Liver (tissue), 3 donors: ENCODE results near the gene SETD3.

Experiments used
- CTCF ChIP-seq: fragments of 150-350 bp; IDR thresholded peaks from 2 replicates; pipeline ENCODE4 v1.5.1; 2017; ENCODE audit warnings: improper control_type of control experiment, low read depth, low read length; ENCODE audit not compliant: missing input control
- EGR1 ChIP-seq, 2 donors: IDR thresholded peaks; 2 replicates each; pipeline ENCODE4 v1.6.1; 2016 to 2018; ENCODE audit warnings: antibody characterized with exemption in 2 of 2, low read depth in 2 of 2
- FOXA1 ChIP-seq: IDR thresholded peaks from 2 replicates; pipeline ENCODE4 v1.6.1; 2016; ENCODE audit warnings: antibody characterized with exemption
- GABPA ChIP-seq, 2 donors: IDR thresholded peaks in 1 of 2; conservative IDR thresholded peaks in 1 of 2; 2 replicates each; pipeline ENCODE4 v1.6.1; 2016; ENCODE audit warnings: antibody characterized with exemption in 2 of 2, mild to moderate bottlenecking in 1 of 2, moderate library complexity in 1 of 2
- MAX ChIP-seq: IDR thresholded peaks from 2 replicates; pipeline ENCODE4 v1.6.1; 2016; ENCODE audit warnings: antibody characterized with exemption
- NR2F2 ChIP-seq: IDR thresholded peaks from 2 replicates; pipeline ENCODE4 v1.6.1; 2016; ENCODE audit warnings: antibody characterized with exemption
- RAD21 ChIP-seq, 2 donors: IDR thresholded peaks; 2 replicates each; pipeline ENCODE4 v1.6.1; 2016; ENCODE audit warnings: antibody characterized with exemption in 2 of 2, mild to moderate bottlenecking in 2 of 2
- REST ChIP-seq: IDR thresholded peaks from 2 replicates; pipeline ENCODE4 v1.6.1; 2016; ENCODE audit warnings: antibody characterized with exemption, mild to moderate bottlenecking
- SP1 ChIP-seq: IDR thresholded peaks from 2 replicates; pipeline ENCODE4 v1.6.1; 2018; ENCODE audit warnings: antibody characterized with exemption, mild to moderate bottlenecking
- TAF1 ChIP-seq: conservative IDR thresholded peaks from 2 replicates; pipeline ENCODE4 v1.6.1; 2016; ENCODE audit warnings: antibody characterized with exemption, mild to moderate bottlenecking
- YY1 ChIP-seq: IDR thresholded peaks from 2 replicates; pipeline ENCODE4 v1.6.1; 2016; ENCODE audit warnings: antibody characterized with exemption, mild to moderate bottlenecking
- donor health status: healthy.
- donor health status: healthy.

GRCh38 chr14:99515301-99516155, 34.9 kb upstream of the SETD3 start:
- no peak for TF ChIP-seq CTCF
- TF ChIP-seq RAD21 (IDR thresholded peaks at IDR 0.05), result no peak
- TF ChIP-seq MAX, result no peak
- no peak for TF ChIP-seq TAF1
- TF ChIP-seq GABPA (IDR thresholded peaks at IDR 0.05 in 1 of 2, conservative IDR thresholded peaks at IDR 0.05 in 1 of 2), result no peak
- TF ChIP-seq YY1, result no peak
- TF ChIP-seq REST, result no peak
- TF ChIP-seq EGR1 (IDR thresholded peaks at IDR 0.05; ENCODE audit: low read depth in 2 of 2), result no peak
- no peak for TF ChIP-seq SP1
- TF ChIP-seq FOXA1, result no peak
- TF ChIP-seq NR2F2, result no peak
